Activated B cell treated with CpG ODN at 0.5 μM for 24 hours (primary cell): ENCODE measurements around the gene HOXD9. TPM values are rescaled to one million over a fixed set of nuclear protein-coding genes. Genes with fewer than 3 reads are reported as not detected.

Experiments
- ATAC-seq: fragments of 200-7000 bp; cut with Tn5 transposase; one replicate; pipeline ENCODE4 v1.10.0; 2021; ENCODE audit warnings: low read depth, mild to moderate bottlenecking, moderate library complexity
- CTCF ChIA-PET: fragments of 350-600 bp; sonication (Branson Sonifier 250); formaldehyde crosslinking; loops from one replicate; lab custom pipeline; 2021; ENCODE audit warnings: antibody characterized with exemption; lab: Charles Lee
- POLR2A ChIA-PET: fragments of 350-600 bp; sonication (Branson Sonifier 250); formaldehyde crosslinking; loops from one replicate; lab custom pipeline; 2021; ENCODE audit warnings: antibody characterized with exemption; lab: Charles Lee
- DNase-seq: peaks from one replicate; pipeline ENCODE4 v3.0.0; 2022
- H3K27ac Mint-ChIP-seq: one replicate; pipeline ENCODE4 v1.8.0; 2020; ENCODE audit warnings: mixed read lengths
- H3K27me3 Mint-ChIP-seq: one replicate; pipeline ENCODE4 v1.8.0; 2021; ENCODE audit warnings: mixed read lengths
- H3K36me3 Mint-ChIP-seq: one replicate; pipeline ENCODE4 v1.8.0; 2021; ENCODE audit warnings: low read depth, mixed read lengths
- H3K4me1 Mint-ChIP-seq: one replicate; pipeline ENCODE4 v1.8.0; 2021; ENCODE audit warnings: mixed read lengths
- H3K4me3 Mint-ChIP-seq: one replicate; pipeline ENCODE4 v1.8.0; 2020; ENCODE audit warnings: mild to moderate bottlenecking, mixed read lengths
- H3K9me3 Mint-ChIP-seq: one replicate; pipeline ENCODE4 v1.8.0; 2020; ENCODE audit warnings: mixed read lengths
- intact Hi-C: fragments of 100-400 bp; cut with micrococcal nuclease; formaldehyde crosslinking; loops from one replicate; pipeline ENCODE4 v1.15.1; 2024
- total RNA-seq: library from RNA; stranded (reverse); gene quantifications from 2 replicates; pipeline ENCODE4 v1.2.3, GENCODE V29; 2022
- TF ChIP-seq, protein P1 (sequence below): fragments of 200-600 bp; IDR thresholded peaks from one replicate; pipeline ENCODE4 v1.8.0; 2022; ENCODE audit warnings: antibody characterized with exemption, mild to moderate bottlenecking

Gene HOXD9
- total RNA-seq, 1 donor from 2014 or later: not detected

- Mint-ChIP-seq H3K9me3 (peaks cover 3% of the 10 kb centered on the region), H3K4me3 (no peak overlapping the region), H3K27ac (no peak overlapping the region), H3K36me3 (no peaks in the 10 kb centered on the region), H3K27me3 (peaks cover 81% of the 10 kb centered on the region), H3K4me1 (peaks cover 13% of the 10 kb centered on the region)
- intact Hi-C loops: loop anchor here (10.0 kb wide), 1 partner anchor 1055 kb away; no protein-coding TSS in a partner anchor
- ChIA-PET CTCF (no interaction called here), POLR2A (no interaction called here)
- TF ChIP-seq, protein P1, sequence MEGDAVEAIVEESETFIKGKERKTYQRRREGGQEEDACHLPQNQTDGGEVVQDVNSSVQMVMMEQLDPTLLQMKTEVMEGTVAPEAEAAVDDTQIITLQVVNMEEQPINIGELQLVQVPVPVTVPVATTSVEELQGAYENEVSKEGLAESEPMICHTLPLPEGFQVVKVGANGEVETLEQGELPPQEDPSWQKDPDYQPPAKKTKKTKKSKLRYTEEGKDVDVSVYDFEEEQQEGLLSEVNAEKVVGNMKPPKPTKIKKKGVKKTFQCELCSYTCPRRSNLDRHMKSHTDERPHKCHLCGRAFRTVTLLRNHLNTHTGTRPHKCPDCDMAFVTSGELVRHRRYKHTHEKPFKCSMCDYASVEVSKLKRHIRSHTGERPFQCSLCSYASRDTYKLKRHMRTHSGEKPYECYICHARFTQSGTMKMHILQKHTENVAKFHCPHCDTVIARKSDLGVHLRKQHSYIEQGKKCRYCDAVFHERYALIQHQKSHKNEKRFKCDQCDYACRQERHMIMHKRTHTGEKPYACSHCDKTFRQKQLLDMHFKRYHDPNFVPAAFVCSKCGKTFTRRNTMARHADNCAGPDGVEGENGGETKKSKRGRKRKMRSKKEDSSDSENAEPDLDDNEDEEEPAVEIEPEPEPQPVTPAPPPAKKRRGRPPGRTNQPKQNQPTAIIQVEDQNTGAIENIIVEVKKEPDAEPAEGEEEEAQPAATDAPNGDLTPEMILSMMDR: no peak
- DNase-seq (no peak), ATAC-seq (no peak)
These were observed 32.6 kb upstream of the HOXD9 start for GRCh38 chr2:176089843-176090395.

DNA sequence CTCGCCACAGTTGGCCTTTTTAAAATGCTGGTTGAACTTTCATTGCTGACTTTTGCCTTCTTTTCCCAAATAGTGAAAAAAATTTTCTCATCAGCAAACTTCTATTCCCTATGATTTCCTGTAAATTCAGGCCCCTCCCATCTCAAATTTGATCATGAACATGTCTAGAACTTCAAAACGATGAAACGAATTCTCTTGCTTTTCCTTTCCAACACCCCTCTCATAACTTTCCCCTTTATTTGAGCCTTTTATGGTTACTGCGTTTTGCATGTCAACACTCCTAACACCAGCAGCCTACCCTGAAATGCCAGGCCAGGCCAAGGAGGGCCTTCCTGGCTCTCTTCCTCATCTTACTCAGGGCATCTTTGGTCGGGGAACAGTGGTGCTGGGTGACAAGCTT, 31.7 kb upstream of the HOXD9 start:
- peaks cover 82% of the 10 kb centered on the region for H3K27me3 Mint-ChIP-seq
- H3K4me3 Mint-ChIP-seq: no peak overlapping the region
- POLR2A ChIA-PET: no interaction called here
- DNase-seq: no peak
- TF ChIP-seq, protein P1: no peak
- ATAC-seq: no peak
- H3K27ac Mint-ChIP-seq: no peak overlapping the region
- intact Hi-C loops: loop anchor here (10.0 kb wide), 1 partner anchor 1056 kb away; no protein-coding TSS in a partner anchor
- CTCF ChIA-PET: no interaction called here
- peaks cover 3% of the 10 kb centered on the region for H3K9me3 Mint-ChIP-seq
- peaks cover 13% of the 10 kb centered on the region for H3K4me1 Mint-ChIP-seq
- H3K36me3 Mint-ChIP-seq: no peaks in the 10 kb centered on the region

DNA sequence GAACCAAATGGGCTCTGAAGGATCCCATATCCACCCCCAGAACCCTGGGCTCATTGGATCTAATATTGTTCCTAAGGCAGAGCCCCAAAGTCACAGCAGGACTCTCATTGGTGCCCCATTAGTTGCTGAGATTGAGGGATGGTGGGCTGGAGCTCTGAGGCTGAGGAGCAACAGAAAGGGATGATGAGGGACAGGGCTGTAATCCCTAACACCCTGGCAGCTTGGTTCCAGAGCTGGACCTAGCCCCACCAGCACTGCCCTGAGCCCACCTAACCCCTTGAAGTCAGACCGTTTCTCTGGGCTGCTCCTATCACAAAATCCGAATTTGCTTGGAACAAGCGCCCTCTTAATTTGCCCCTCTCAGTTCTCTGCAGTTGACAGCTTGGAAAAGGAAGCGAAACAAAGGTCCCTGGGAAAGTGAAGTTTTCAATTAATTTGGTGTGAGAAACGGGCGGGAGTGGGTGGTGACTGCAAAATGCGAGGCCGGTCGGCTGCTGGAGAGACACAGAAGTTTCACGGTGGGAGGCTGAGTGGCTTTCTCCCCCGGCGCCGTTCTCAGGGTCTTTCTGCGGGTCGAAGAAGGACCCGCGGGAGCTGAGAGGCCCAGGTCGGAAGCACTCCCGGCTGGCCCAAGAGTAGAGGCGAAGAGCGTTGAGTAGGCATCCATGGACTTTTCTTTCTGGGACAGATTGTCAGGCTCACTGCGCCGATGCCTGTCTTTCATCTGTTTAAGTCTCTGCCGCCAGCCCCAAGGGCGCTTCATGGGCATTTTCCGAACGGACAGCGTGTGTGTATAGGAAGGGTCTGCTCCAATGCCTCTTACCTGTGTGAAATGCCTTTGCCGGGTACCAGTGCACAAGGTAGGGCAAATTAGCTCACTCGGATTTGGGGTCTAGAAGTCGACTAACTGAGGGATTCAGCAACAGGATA, 30.9 kb upstream of the HOXD9 start:
- H3K4me3 Mint-ChIP-seq: peak overlapping the region; percentile 35
- H3K9me3 Mint-ChIP-seq: peaks cover 3% of the 10 kb centered on the region
- peaks cover 84% of the 10 kb centered on the region for H3K27me3 Mint-ChIP-seq
- ChIA-PET POLR2A (no interaction called here), CTCF (no interaction called here)
- peak overlapping the region; percentile 24 for H3K27ac Mint-ChIP-seq
- H3K4me1 Mint-ChIP-seq: peaks cover 15% of the 10 kb centered on the region
- no peak for DNase-seq
- no peaks in the 10 kb centered on the region for H3K36me3 Mint-ChIP-seq
- ATAC-seq: no peak
- TF ChIP-seq, protein P1: no peak
- intact Hi-C loops: loop anchor here (10.0 kb wide), 1 partner anchor 1057 kb away; no protein-coding TSS in a partner anchor

DNA sequence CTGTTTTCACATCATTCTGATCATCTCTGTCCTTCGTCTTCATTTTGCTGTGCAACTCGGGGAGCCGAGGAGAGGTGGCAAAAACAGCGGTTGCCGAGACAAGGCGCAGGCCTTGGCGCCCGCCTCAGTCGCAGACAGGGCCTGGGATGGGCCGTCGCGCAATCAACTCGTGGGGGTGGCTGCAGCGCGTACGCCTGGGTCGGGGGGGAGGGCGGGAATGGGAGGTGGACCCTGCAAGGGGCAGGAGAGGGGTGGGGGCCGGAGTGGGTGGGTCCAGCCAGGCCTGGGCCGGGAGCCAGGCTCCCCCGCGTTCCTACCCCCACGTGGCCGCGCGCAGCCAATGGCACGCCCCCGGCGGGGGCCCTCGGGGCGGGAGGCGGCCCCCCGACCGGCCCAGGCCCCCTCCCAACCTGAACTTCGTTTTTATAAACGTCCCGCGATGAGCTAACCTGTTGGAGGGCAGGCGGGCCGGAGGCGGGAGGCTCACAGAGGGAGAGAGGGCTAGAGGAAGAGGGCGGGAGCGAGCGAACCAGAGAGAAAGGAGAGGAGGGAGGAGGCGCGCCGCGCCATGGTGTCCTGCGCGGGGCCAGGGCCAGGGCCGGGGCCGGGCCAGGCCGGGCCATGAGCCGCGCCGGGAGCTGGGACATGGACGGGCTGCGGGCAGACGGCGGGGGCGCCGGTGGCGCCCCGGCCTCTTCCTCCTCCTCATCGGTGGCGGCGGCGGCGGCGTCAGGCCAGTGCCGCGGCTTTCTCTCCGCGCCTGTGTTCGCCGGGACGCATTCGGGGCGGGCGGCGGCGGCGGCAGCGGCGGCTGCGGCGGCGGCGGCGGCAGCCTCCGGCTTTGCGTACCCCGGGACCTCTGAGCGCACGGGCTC, 30.0 kb upstream of the HOXD9 start, which contains the start of gene HOXD13:
HOXD13 (plus strand) TSS at position 452 of the 875 bp plus-strand sequence; CDS start at position 622, 170 bp downstream.
- Mint-ChIP-seq H3K9me3 (no peaks in the 10 kb centered on the region), H3K27me3 (peaks cover 81% of the 10 kb centered on the region), H3K4me1 (peaks cover 24% of the 10 kb centered on the region), H3K4me3 (peak within 1 kb of the TSS; percentile 35), H3K27ac (peak within 1 kb of the TSS; percentile 24), H3K36me3 (no peaks in the 10 kb centered on the region)
- intact Hi-C loops: loop anchor here (10.0 kb wide), 1 partner anchor 1058 kb away; no protein-coding TSS in a partner anchor
- TF ChIP-seq, protein P1: no peak
- ATAC-seq (no peak), DNase-seq (peak; percentile 18)
- POLR2A ChIA-PET: no interaction called here
- CTCF ChIA-PET: no interaction called here
